Heart left ventricle (tissue), 13 donors: ENCODE measurements around the gene CGB1.
"Not testable (repeated sequence)": the region's sequence is repeated elsewhere in the genome, so short reads cannot be mapped to it uniquely, and the experiment has no call there.

Source experiments
- CTCF ChIP-seq, 12 donors: fragments of 200-600 bp; sonication (generic) in 4 of 12; IDR thresholded peaks; one replicate each; pipeline versions ENCODE4 v1.5.0 to v1.8.0; 2018 to 2022; ENCODE audit warnings: antibody characterized with exemption in 12 of 12, mild to moderate bottlenecking in 5 of 12
- POLR2A ChIP-seq, 2 donors: fragments of 450-650 bp; IDR thresholded peaks; one replicate each; pipeline ENCODE4 v1.6.1; 2017; ENCODE audit warnings: antibody characterized with exemption in 2 of 2, mild to moderate bottlenecking in 2 of 2, moderate library complexity in 2 of 2
- donor health status: ischemic (EF 13 %, LVEDD 7.1; RV severe dilation, severe dysfunction).
- donor health status: DM: no; HTN: yes; CAD: no.
- donor health status: DM: no; HTN: no; CAD: no.
- donor health status: ischemic (EF 25% LVEDD 6.9; RV normal size, moderate dysfunction).
- donor health status: ischemic (EF 25% LVEDD 5.7; RV mildly dilated, moderate dysfunction).
- donor health status: ischemic (EF 35%, LVEDD 5.7; RV mildly dilated, moderate dysfunction).
- donor health status: nonischemic (EF 11% LVEDD 7.7; RV severe dilation, severe dysfunction).
- donor health status: DM: yes; HTN: yes; CAD: no.
- donor health status: PGD.
- donor health status: ischemic (EF 29% LVEDD 5.4; RV normal size, mild dysfunction).
- donor health status: nonischemic (EF 23%, LVEDD 6.1; RV moderate dilation, normal function).

- TF ChIP-seq POLR2A, CTCF (IDR thresholded peaks at IDR 0.05): not testable (repeated sequence)
These were observed 1.4 kb upstream of the CGB1 start for GRCh38 chr19:49038111-49038510.
